AG09319 (cell line): Measurements from ENCODE around the gene DNAJC15.

Source experiments
- DNase-seq: peaks from one replicate; pipeline ENCODE4 v3.0.0-alpha.2; 2010; ENCODE audit warnings: low read depth; ENCODE audit errors: extremely low read depth
- CTCF ChIP-seq: IDR thresholded peaks from 2 replicates; pipeline ENCODE4 v1.5.1; 2011; ENCODE audit warnings: low read depth, mild to moderate bottlenecking, inconsistent platforms, low read length, moderate library complexity

The DNAJC15 gene

DNA sequence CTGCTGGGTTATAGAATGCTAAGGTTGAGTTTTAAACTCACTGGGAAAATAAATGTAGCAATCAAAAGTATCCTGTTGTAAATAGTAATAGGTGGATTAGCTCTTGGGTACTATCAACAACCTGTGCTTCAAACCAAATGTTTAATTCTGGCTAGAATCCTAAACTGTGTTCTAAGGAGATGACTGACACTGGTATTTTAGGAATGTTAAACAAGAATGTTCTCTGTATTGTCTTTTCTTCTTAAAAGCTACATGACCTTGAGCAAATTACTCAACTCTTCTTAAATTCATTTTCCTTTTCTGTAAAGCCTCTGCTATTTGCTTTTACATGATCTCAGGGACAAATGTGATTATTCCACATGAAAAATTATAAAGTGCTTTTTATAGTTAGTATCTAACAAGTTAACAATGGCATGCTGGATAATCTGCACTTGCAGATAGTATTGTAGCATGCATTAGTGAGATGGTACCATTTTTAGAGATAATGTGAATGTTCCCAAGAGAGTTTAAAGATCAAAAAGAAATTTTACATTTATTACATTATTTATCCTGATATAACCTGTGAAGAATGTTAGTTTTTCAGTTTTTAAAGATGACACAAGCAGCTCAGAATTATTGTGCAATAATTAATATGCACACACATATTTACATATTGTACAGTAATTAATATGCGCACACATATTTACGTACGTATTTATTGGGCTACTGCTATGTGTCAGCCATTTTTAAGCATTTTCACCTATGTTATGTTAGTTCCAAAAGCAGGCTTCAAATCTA, 17.7 kb upstream of the DNAJC15 start:
- no peak for DNase-seq
- no peak for TF ChIP-seq CTCF

DNA sequence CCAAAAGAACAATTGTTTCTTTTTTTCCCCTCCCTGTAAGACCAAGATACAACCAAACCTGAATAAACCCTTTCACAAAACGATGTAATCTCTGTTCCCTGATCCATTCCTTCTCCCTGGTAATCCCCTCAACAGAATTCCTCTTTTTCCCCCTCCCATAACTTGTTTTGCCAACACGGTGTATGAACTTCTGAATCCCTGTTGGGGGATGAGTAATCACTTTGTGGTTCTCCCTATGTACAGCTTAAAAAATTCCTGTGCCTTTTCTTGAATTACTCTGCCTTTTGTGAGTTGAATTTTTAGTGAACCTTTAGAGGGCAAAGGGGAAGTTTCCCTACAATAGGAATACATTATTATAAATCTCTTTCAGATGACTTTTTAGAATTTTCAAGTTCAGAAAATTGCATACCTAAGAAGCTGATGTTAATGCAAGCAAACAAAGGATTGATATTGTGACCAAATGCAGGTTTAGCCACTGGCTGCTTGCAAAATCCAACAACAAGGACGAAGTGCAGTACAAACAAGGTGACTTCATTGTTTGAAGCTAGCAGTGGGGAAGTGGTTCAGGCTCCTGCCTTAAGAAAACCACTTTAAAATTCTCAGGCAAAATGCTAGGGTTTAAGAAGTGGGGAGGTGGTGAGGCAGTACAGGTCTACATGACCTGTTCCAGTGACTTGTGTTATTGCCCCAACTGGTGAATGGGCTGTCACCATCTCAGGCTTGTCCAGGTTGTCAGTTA, 16.3 kb upstream of the DNAJC15 start:
- no peak for TF ChIP-seq CTCF
- no peak for DNase-seq

- no peak for DNase-seq
- no peak for TF ChIP-seq CTCF
Observed at GRCh38 chr13:43008596-43008995, 14.8 kb upstream of the DNAJC15 start.

DNA sequence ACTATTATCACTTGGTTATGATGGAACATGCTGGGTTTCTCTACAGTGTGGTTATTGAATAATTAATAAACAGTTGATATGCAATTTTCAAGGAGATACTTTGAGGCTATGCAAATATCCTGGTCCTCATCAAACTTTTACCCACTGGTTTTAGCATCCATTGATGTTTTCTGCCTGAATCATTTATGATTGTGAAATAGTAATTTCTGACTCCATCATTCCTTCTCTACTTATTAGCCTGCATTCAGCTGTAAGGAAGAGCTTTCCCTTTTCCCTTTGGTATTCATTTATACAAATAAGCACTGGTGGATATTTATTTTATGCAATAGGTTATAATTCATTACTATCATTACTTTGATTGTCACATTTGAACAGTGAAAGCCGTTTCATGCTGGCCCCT, 13.9 kb upstream of the DNAJC15 start:
- no peak for TF ChIP-seq CTCF
- no peak for DNase-seq

- TF ChIP-seq CTCF, result no peak
- DNase-seq, result no peak
Observed at GRCh38 chr13:43014162-43014561, 9.2 kb upstream of the DNAJC15 start.

GRCh38 chr13:43016226-43016625, 7.2 kb upstream of the DNAJC15 start:
- no peak for DNase-seq
- TF ChIP-seq CTCF, result no peak

DNA sequence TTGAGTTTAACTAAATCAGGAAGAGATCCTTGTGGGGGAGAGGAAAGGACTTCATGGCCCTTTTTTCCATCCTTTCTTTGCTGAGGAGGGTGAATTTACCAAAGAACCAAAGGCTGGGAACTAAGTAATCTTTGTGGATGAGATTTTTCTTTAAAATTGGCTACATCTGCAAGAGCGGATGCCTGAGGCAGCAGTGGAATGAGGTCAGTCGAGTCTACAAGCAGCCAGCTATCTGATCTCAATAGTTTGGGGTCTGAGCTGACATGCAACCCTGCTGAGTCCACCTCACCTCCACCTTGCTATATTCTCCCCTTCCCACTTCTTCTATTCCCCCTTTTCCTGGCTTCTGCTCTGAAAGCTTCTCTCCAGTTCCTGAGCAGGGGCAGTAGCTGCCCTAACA, 3.6 kb upstream of the DNAJC15 start:
- no peak for TF ChIP-seq CTCF
- DNase-seq, result no peak
